IPS DF 6.9 (cell line): ENCODE measurements around the gene CHIA.

Experiments
- DNase-seq: peaks from one replicate; pipeline ENCODE4 v3.0.0-alpha.2; 2013; ENCODE audit warnings: low read depth, low spot score
- H3K27ac ChIP-seq: one replicate; pipeline ENCODE4 v1.5.1; 2013; ENCODE audit warnings: low read length, control low read depth
- H3K27me3 ChIP-seq: 2 replicates; pipeline ENCODE4 v1.6.1; 2013; ENCODE audit warnings: mild to moderate bottlenecking, low read length; ENCODE audit not compliant: control insufficient read depth, insufficient read depth
- H3K36me3 ChIP-seq: 2 replicates; pipeline ENCODE4 v1.6.1; 2013; ENCODE audit warnings: low read length; ENCODE audit not compliant: control insufficient read depth, insufficient read depth
- H3K4me1 ChIP-seq: 2 replicates; pipeline ENCODE4 v1.6.1; 2013; ENCODE audit warnings: low read length; ENCODE audit not compliant: control insufficient read depth, insufficient read depth
- H3K4me3 ChIP-seq: 2 replicates; pipeline ENCODE4 v1.5.1; 2013; ENCODE audit warnings: mild to moderate bottlenecking, low read length
- H3K9me3 ChIP-seq: 2 replicates; pipeline ENCODE4 v1.6.1; 2013; ENCODE audit warnings: low read length, inconsistent platforms; ENCODE audit not compliant: control insufficient read depth, insufficient read depth
- WGBS: extraction: QIAGEN DNeasy Blood & Tissue Kit; methylation state at CpG from one replicate; pipeline ENCODE4 v1.1.7; 2013; ENCODE audit warnings: mixed read lengths, missing lambda C conversion rate; ENCODE audit not compliant: insufficient read length, insufficient coverage; 5-methylcytosine and 5-hydroxymethylcytosine counted together

CHIA gene

DNA sequence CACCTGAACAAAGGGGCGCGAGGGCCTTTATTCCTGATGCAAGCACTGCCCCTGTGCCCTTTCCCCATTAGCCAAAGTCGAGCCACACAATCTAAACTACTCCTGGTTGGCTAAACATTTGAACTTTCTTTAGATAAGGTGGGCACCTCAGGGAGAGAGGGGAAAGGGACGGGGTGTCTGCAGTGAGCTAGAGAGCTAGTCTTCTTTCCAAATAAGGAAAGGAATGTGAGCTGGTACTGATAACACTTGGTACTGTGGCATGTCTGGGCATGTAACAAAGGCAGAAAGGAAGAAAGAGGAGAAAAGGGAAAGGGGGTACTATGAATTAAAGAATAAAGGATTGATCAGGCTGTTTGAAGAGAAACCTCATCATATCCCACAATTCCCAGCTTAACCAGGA is 74.0 kb downstream of the CHIA start:
- H3K27me3 ChIP-seq = no peaks in the 10 kb centered on the region
- DNase-seq = no peak
- H3K9me3 ChIP-seq = no peaks in the 10 kb centered on the region
- no CpG with 5 or more reads among the region's 4 CpGs for WGBS
- no peak overlapping the region for H3K27ac ChIP-seq
- no peaks in the 10 kb centered on the region for H3K36me3 ChIP-seq
- H3K4me3 ChIP-seq = no peak overlapping the region
- peaks cover 2% of the 10 kb centered on the region; the same call in 1 of the 2 replicates for H3K4me1 ChIP-seq

DNA sequence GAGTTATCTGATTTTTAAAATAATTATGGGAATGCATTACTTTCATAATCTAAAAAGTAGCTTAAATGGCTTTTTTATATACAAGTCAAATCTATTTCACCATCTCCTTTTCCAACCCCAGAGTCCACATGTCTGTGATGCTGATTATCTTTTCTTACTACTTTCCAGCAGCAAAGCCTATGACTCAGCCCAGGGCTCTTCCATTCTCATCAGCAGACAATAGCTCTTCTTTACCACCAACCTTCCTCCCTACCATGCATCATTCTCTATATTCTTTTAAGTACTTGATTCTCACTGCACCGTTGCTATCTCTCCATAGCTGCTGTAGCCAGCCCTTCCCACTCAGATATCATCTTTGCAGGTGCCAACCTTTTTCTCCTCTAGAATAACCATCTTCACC is 75.6 kb downstream of the CHIA start:
- Histone ChIP-seq H3K4me1 (peaks cover 2% of the 10 kb centered on the region; the same call in 1 of the 2 replicates), H3K36me3 (no peaks in the 10 kb centered on the region), H3K9me3 (no peaks in the 10 kb centered on the region), H3K27ac (no peak overlapping the region), H3K27me3 (no peaks in the 10 kb centered on the region), H3K4me3 (no peak overlapping the region)
- WGBS = no CpG with 5 or more reads among the region's 1 CpG
- DNase-seq = no peak

DNA sequence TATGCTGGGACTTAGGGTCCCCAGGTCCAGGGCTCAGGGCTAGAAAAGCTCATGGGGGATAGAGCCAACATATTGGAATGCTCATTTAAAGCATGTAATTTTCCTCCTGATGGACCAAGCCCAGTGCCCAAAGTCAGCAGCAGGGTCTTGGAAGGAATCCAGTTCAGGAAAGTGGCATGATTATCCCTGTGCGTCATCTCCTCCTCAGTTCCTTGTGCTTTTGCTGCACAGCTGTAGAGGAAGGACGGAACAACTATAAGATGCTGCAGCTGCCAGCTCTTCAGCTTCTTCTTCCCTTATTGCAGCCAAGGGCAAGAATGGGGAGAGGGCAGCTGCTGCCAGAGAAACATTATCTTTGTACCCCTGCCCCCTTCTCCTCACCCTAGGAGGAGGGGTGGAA is 78.5 kb downstream of the CHIA start:
- H3K27me3 ChIP-seq = no peaks in the 10 kb centered on the region
- no peak for DNase-seq
- H3K4me3 ChIP-seq = no peak overlapping the region
- peaks cover 2% of the 10 kb centered on the region; the same call in 1 of the 2 replicates for H3K4me1 ChIP-seq
- H3K9me3 ChIP-seq = no peaks in the 10 kb centered on the region
- no peaks in the 10 kb centered on the region for H3K36me3 ChIP-seq
- WGBS = no CpG with 5 or more reads among the region's 2 CpGs
- no peak overlapping the region for H3K27ac ChIP-seq

DNA sequence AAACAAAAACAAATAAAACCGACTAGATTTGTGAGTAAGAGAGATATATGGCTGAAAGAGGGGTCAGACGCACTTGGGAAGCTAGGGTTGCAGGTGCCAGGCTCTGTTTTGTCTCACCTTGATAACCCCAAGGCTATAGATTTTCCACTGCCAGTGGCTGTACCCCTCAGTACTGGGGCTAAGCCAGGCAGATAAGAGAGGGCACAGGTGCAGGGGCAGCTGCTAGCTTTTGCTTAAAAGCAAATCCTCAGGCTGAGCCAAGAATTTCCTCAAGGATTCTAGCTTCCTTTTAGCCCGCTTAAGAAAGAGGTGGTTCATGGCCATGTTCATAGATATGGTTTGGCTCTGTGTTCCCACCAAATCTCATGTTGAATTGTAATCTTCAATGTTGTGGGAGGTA is 79.0 kb downstream of the CHIA start:
- H3K4me3 ChIP-seq = no peak overlapping the region
- peaks cover 2% of the 10 kb centered on the region; the same call in 1 of the 2 replicates for H3K4me1 ChIP-seq
- WGBS = no CpG with 5 or more reads among the region's 3 CpGs
- no peak for DNase-seq
- H3K27ac ChIP-seq = no peak overlapping the region
- H3K9me3 ChIP-seq = no peaks in the 10 kb centered on the region
- no peaks in the 10 kb centered on the region for H3K36me3 ChIP-seq
- H3K27me3 ChIP-seq = no peaks in the 10 kb centered on the region
